ENCODE results near the gene ACTA1. TPM values are rescaled to one million over a fixed set of nuclear protein-coding genes. Genes with fewer than 3 reads are reported as not detected.

Gene ACTA1
- total RNA-seq, 2 donors from 2014 or later: 3.9 to 41.3 TPM

- no peak for TF ChIP-seq POLR2A (IDR thresholded peaks at IDR 0.05)
- TF ChIP-seq POLR2AphosphoS5 (IDR thresholded peaks at IDR 0.05): no peak
- TF ChIP-seq CTCF (IDR thresholded peaks at IDR 0.05): no peak
- peaks cover 0 to 11% of the 10 kb centered on the region in 2 donors for H3K36me3 ChIP-seq
- intact Hi-C loops (cut with DNase I): no loop called here
- no peaks in the 10 kb centered on the region for H3K27me3 ChIP-seq (replicated peaks; ENCODE audit: insufficient read depth)
- no peaks in the 10 kb centered on the region for H3K4me1 ChIP-seq (replicated peaks)
- H3K27ac ChIP-seq: no peak overlapping the region
- no peaks in the 10 kb centered on the region for H3K9me3 ChIP-seq
- no peak overlapping the region for H3K4me3 ChIP-seq
- DNase-seq (ENCODE audit: low spot score): no peak
- WGBS: 92% methylated on average over 2 of the region's 2 CpGs
Measured at GRCh38 chr1:229474509-229474908, 40.6 kb upstream of the ACTA1 start.

- H3K27ac ChIP-seq: no peak overlapping the region
- no peaks in the 10 kb centered on the region for H3K4me1 ChIP-seq (replicated peaks)
- H3K9me3 ChIP-seq: no peaks in the 10 kb centered on the region
- TF ChIP-seq CTCF (IDR thresholded peaks at IDR 0.05): no peak
- no peak for TF ChIP-seq POLR2A (IDR thresholded peaks at IDR 0.05)
- no peak for TF ChIP-seq POLR2AphosphoS5 (IDR thresholded peaks at IDR 0.05)
- H3K4me3 ChIP-seq: no peak overlapping the region
- peaks cover 0 to 11% of the 10 kb centered on the region in 2 donors for H3K36me3 ChIP-seq
- no peaks in the 10 kb centered on the region for H3K27me3 ChIP-seq (replicated peaks; ENCODE audit: insufficient read depth)
- intact Hi-C loops (cut with DNase I): no loop called here
- DNase-seq (ENCODE audit: low spot score): no peak
- WGBS: 97% methylated on average over 3 of the region's 3 CpGs
Measured at GRCh38 chr1:229471175-229471574, 37.3 kb upstream of the ACTA1 start.

- WGBS: 87% methylated on average over 8 of the region's 8 CpGs
- no peak for TF ChIP-seq POLR2A (IDR thresholded peaks at IDR 0.05)
- no peak for TF ChIP-seq POLR2AphosphoS5 (IDR thresholded peaks at IDR 0.05)
- TF ChIP-seq CTCF (IDR thresholded peaks at IDR 0.05): no peak
- no peaks in the 10 kb centered on the region for H3K4me1 ChIP-seq (replicated peaks)
- intact Hi-C loops (cut with DNase I): no loop called here
- no peaks in the 10 kb centered on the region for H3K27me3 ChIP-seq (replicated peaks; ENCODE audit: insufficient read depth)
- no peak overlapping the region for H3K4me3 ChIP-seq
- no peak for DNase-seq (ENCODE audit: low spot score)
- no peak overlapping the region for H3K27ac ChIP-seq
- H3K36me3 ChIP-seq: peaks cover 0 to 11% of the 10 kb centered on the region in 2 donors
- no peaks in the 10 kb centered on the region for H3K9me3 ChIP-seq
Measured at GRCh38 chr1:229470406-229471043, 36.6 kb upstream of the ACTA1 start.

GRCh38 chr1:229466887-229467286 is 33.0 kb upstream of the ACTA1 start:
- 100% methylated on average over 1 of the region's 1 CpG for WGBS

More at GRCh38 chr1:229466887-229467286, 33.0 kb upstream of the ACTA1 start:
- H3K9me3 ChIP-seq: no peaks in the 10 kb centered on the region
- H3K4me3 ChIP-seq: no peak overlapping the region
- no peaks in the 10 kb centered on the region for H3K4me1 ChIP-seq (replicated peaks)
- H3K27me3 ChIP-seq (replicated peaks; ENCODE audit: insufficient read depth): no peaks in the 10 kb centered on the region
- no peak for DNase-seq (ENCODE audit: low spot score)
- TF ChIP-seq POLR2AphosphoS5 (IDR thresholded peaks at IDR 0.05) (no peak), CTCF (IDR thresholded peaks at IDR 0.05) (no peak), POLR2A (IDR thresholded peaks at IDR 0.05) (no peak)
- peaks cover 0 to 14% of the 10 kb centered on the region in 2 donors for H3K36me3 ChIP-seq
- no peak overlapping the region for H3K27ac ChIP-seq
- intact Hi-C loops (cut with DNase I): no loop called here
